ENCODE measurements around the gene RNU4-1.

Gene RNU4-1

DNA sequence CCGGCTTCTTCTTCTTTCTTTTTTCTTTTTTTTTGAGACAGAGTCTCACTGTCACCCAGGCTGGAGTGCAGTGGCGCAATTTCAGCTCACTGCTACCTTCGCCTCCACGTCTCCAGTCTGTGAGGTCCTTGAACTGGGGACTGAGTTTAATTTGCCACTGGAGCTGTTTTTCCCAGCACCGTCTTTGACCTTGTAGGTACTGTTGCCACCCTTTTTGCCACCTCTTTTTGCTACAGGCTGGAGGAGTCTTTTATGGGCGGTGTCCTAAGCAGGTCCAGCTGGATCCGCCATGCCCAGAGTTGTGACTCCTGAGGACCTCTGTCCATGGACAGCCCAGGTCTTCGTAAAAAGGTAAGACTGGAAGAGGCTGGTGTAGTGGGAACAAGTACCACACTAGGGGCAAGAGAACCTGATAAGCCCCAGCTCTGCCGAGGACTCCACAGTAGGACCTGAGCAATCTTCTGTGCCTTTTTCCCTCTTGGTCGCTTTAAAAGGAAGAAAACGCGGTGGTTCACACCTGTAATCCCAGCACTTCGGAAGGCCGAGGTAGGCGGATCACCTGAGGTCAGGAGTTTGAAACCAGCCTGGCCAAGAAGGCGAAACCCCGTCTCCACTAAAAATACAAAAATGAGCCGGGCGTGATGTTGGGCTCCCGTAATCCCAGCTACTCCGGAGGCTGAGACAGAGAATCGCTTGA is 2.3 kb downstream of the RNU4-1 start:
- no peak overlapping the region for H3K4me3 ChIP-seq (ENCODE audit: low read depth, low read length)

DNA sequence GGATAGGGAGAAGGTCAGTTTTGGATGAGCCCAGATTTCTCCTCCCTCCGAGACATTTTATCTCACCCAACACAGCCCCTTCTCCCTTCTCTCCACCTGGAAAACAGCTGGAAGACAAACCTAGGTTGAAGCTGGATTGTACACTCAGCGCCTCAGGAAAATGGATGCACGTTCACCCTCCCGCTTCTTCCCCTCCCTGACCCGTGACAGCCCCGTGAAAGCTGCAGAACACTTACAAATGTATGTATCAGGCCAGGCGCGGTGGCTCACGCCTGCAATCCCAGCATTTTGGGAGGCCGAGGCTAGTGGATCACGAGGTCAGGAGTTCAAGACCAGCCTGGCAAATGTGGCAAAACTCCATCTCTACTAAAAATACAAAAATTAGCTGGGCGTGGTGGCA is 5.5 kb downstream of the RNU4-1 start:
- H3K4me3 ChIP-seq (ENCODE audit: low read depth, low read length): no peak overlapping the region

DNA sequence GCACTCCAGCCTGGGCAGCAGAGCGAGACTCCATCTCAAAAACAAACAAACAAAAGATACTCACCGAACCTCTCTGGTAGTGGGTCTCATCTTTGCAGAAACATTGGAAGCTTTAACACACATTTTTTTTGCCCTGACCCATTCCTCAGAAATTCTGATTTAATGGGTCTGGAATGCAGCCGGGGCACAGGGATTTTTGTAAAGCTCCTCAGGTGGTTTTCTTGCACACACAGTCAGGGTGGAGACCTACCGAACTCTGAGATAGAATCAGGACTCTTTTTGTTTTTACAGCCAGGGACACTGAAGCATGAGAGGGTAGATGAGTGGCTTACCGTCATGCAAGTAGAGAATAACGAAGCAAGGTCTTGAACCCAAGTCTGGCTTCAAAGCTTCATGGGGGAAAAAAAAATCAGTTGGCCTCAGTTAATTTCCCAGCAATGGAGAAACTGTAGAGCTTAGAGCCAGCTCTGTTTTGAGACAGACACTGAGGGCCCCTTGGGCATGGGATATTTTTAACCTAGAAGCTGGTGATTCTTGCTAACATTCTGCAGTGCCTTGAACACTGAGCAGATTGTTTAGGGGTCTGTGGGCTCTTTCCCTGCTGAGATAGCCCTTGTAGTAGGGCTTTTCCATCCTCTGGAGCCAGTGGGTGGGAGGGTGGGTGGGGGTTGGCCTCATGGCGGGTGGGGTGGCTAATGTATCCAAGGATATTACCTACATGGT is 6.1 kb downstream of the RNU4-1 start:
- no peak overlapping the region for H3K4me3 ChIP-seq (ENCODE audit: low read depth, low read length)

GRCh38 chr12:120284381-120284780 is 8.7 kb downstream of the RNU4-1 start:
- no peak overlapping the region for H3K4me3 ChIP-seq (ENCODE audit: low read depth, low read length)

- no peak overlapping the region for H3K4me3 ChIP-seq (ENCODE audit: low read depth, low read length)
These were observed 9.7 kb downstream of the RNU4-1 start for GRCh38 chr12:120283318-120283717.

DNA sequence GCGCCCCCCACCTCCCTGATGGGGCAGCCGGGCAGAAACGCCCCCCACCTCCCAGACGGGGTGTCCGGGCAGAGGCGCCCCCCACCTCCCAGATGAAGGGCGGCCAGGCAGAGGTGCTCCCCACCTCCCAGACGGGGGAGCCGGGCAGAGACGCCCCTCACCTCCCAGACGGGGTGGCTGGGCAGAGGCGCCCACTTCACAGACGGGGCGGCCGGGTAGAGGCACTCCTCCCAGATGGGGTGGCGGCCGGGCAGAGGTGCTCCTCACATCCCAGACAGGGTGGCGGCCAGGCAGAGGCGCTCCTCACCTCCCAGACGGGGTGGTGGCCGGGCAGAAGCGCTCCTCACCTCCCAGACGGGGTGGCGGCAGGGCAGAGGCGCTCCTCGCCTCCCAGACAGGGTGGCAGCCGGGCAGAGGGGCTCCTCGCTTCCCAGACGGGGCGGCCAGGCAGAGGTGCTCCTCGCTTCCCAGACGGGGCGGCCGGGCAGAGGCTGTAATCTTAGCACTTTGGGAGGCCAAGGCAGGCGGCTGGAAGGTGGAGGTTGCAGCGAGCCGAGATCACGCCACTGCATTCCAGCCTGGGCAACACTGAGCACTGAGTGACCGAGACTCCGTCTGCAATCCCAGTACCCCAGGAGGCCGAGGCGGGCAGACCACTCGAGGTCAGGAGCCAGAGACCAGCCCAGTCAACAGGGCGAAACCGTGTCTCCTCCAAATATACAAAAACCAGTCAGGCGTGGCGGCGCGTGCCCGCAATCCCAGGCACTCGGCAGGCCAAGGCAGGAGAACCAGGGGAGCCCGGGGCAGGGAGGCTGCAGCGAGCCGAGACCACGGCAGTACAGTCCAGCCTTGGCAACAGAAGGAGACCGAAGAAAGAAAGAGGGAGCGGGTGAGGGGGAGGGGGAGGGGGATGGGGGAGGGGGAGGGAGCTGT is 14.6 kb downstream of the RNU4-1 start:
- no peak overlapping the region for H3K4me3 ChIP-seq (ENCODE audit: low read depth, low read length)

- H3K4me3 ChIP-seq (ENCODE audit: low read depth, low read length): no peak overlapping the region
These were observed 16.3 kb downstream of the RNU4-1 start for GRCh38 chr12:120276734-120277133.

GRCh38 chr12:120267736-120268135 is 25.3 kb downstream of the RNU4-1 start:
- no peak overlapping the region for H3K4me3 ChIP-seq (ENCODE audit: low read depth, low read length)

- no peak overlapping the region for H3K4me3 ChIP-seq (ENCODE audit: low read depth, low read length)
These were observed 26.7 kb downstream of the RNU4-1 start for GRCh38 chr12:120266180-120266870.

DNA sequence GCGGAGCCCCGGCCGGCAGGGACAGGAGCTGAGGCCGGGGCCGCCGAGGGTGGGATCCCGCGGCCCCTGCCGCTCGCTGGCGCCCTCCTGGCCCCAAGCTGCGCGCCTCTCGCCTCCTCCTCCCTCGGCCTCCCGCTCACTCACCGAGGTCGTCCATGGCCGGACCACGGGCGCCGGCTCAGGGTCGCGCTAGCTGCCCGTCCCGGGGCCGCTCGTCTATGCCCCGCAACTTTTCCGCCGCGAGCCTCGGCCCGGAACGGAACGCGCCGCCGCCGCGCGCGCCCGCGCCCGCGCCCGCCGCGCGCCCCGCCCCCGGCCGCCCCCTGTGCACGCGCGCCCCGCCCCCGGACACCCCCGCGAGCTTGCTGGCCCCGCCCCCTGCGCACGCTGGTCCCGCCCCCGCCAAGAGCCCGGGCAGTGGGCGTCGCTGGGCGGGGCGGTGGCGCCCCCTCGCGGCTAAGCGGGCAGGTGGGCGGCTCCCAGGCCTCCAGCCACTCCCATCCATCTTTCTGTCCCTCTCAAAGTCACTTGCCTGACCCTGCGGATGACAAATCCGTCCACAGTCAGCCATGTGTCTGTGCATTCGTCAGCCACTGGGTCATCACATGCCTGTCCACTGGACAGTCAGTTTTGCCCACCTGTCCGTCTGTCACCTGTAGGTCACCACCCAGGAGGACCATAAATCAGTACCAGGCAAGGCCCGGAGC is 27.4 kb downstream of the RNU4-1 start, which contains the start of gene PXN:
TSS of gene PXN (minus strand) at position 258 of the 707 bp plus-strand sequence. CDS start at position 157, 101 bp downstream.
- H3K4me3 ChIP-seq (ENCODE audit: low read depth, low read length): peak within 1 kb of the TSS; percentile 79

- H3K4me3 ChIP-seq (ENCODE audit: low read depth, low read length): peak overlapping the region; percentile 79
These were observed 28.0 kb downstream of the RNU4-1 start for GRCh38 chr12:120264904-120265472.

DNA sequence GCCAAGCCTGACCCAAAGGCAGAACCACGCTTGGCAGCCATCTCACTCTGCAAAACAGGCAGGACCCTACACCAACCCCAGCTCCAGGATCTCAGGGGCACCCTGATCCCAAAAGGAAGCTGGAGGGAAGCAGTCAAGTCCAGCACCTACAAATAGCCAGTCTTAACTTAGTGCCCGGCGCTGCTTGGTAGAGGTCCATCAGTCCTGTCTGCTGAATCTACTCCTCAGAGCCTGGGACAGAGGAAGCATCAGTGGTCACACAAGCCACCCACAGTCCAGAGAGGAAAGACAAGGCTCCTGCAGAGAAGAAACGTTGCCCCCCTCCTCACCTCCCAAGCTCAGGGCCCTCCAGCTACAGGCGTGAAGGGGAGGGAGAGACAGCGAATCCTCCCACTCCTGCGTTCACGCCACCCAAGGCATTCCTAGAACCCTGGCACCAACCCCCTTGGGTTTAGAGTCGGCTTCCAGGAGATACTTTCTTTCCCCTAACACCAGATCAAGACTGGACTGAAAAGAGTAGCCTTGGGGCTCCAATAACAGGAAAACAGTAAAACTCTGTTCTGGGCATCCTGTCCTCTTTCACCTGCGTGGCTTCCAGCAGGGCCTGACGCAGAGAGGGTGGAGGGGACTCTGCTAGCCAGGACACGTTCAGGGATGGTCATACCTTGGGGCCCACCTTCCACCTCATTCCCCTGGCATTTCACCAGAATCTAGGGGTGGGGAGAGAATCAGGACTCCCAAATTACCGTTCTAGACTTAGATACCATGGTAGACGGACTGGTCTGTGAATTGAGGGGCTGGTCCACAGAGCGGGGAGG is 28.7 kb downstream of the RNU4-1 start:
- H3K4me3 ChIP-seq (ENCODE audit: low read depth, low read length): peak overlapping the region; percentile 79

DNA sequence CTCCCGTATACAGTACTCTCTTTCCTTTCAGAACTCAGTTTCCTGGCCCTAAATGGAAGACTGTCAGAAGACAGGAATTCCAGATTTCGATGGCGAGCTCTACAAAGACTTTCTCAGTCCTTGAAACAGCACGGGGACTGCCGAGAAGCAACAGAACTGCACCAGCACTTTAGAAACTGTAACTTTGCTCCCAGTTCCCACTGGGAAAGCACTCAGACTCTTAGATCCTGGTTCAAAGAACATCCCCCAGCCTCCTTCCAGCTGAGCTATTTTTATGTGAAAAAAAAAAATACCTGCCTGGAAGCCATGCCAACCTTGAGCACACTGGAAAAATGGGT is 29.3 kb downstream of the RNU4-1 start:
- H3K4me3 ChIP-seq (ENCODE audit: low read depth, low read length): no peak overlapping the region

DNA sequence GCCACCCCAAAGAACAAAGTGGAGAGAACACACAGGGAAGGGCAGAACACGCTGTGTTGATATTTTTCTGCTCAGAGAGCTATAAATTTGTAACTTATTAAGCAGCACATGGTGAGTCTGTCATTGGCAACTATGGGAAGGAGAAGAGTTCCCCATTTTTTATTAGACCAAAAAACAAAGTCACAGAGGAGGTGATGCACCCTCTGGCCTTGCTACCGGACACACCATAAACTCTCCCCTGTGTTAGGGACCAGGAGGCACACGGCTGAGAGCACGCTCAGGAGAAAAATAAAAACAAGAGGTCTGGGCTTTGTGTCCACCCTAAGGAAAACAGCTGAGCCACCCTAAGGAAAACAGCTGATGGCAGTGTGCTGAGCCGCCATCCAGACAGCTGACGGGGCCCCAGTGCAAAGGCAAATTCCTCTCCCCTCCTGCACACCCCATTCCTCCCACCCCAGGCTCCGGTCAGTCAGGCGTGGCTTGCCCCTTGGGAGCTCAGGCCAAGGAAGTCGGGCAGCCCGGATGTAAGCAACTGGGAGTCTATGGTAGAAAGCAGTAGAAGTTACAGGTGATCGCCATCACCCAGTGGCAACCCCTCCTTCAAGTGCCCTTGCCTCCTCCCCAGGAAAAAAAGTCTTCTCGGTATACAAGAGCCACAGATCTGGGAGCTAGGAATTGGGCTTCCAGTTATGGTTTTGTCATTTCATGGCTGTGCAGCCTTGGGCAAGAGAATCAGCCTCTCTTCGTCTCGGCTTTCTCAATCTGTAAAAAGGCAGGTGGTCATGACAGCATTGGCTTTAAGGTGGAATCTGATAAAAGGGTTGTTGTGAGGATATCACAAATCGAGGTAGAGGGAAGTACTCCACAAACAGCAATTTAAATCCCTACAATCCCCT is 29.9 kb downstream of the RNU4-1 start:
- no peak overlapping the region for H3K4me3 ChIP-seq (ENCODE audit: low read depth, low read length)

DNA sequence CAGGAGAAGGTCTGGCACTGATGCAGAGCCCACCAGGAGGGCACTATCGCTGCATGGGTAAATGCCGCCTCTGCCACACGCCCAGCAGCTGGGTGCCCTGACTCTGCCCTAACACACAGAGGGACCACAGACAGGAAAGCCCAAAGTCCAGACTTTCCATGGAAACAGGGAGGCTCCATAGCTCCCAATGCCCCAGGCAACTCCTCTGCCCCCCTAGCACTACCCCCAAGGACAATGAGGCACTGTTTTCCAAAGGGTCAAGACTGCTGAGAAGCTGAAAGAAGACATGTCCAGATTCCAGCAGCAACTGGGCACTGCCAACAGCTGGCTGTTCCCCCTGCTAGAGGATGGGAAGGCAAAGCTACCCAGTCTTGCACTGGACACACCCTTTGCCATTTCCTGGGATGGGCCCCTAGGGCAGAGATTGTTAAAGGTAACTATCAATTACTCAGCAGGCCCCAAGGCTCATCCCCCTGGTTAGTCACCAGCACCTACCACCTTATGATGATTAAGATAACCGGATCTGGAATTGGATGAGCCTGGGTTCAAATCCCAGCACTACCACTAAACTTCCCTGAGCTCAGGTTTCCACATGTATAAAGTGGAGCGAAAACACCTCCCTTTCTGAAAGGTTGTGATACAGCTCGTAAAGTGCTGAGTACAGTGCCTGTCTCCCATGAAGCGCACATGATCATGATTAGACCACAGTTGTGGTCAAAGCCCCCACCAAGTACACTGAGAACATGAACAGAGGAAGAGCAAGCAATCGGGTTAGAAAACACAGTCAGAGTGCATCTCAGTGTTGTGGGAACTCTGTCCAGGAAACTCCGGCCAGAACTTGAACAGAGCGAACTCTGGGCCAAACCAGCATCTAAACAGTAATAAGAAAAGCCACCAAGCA is 30.8 kb downstream of the RNU4-1 start:
- no peak overlapping the region for H3K4me3 ChIP-seq (ENCODE audit: low read depth, low read length)

DNA sequence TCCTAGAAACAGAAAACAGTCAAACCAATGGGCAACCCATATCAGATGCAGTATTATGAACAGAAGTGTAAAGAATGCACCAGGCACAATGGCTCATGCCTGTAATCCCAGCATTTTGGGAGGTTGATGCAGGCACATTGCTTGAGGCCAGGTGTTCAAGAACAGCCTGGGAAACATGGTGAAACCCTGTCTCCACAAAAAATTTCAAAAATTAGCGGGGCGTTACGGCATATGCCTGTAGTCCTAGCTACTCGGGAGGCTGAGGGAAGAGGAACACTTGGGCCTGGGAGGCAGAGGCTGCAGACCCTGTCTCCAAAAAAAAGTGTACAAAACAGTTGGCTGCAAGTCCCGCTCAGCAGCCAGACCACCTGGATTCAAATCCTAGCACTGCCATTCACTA is 32.4 kb downstream of the RNU4-1 start:
- no peak overlapping the region for H3K4me3 ChIP-seq (ENCODE audit: low read depth, low read length)
